Measurements from ENCODE around the gene HOXD9. TPM values are rescaled to one million over a fixed set of nuclear protein-coding genes. Genes with fewer than 3 reads are reported as not detected.

The HOXD9 gene
- polyA plus RNA-seq, 1 donor from 2014 or later = not detected

DNA sequence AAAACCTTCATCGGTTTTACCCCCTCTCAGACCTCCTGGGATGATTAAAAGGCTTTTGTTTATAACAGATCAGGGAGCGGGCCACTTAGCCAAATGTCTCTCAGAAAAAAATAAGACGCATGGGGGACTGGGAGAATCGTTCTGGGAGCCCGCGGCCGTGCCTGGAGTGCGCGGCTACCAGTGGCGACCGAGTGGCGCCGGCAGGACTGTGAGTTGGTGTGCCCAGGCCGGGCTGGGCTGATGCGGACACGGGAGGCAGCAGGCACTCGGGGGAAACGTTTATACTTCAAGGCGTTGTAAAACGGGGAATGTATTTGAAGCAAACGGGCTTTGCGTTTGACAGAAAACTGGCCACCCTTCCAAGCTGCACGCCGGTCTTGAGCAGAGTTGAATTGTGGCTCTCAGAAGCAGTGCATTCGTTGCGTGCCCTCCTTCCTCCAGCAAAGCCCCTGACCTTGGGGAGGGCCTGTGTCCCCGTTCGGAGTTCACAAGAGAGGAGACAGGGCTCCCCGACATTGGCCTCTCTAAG, 10.6 kb upstream of the HOXD9 start:
- no peak overlapping the region for H3K4me3 ChIP-seq (ENCODE audit: low read length)
- peaks cover 96% of the 10 kb centered on the region for H3K27me3 ChIP-seq (ENCODE audit: insufficient read depth, low read depth, low read length)
- no peak overlapping the region for H3K9ac ChIP-seq (ENCODE audit: low read length)
- no peaks in the 10 kb centered on the region for H4K20me1 ChIP-seq (ENCODE audit: insufficient read depth)
- H2AFZ ChIP-seq (ENCODE audit: low read depth, low read length) = no peak overlapping the region
- no peaks in the 10 kb centered on the region for H3K9me2 ChIP-seq (ENCODE audit: insufficient read depth, low read length)
- no peak overlapping the region for H3K27ac ChIP-seq (ENCODE audit: low read length)
- no peaks in the 10 kb centered on the region for H3K36me3 ChIP-seq (ENCODE audit: insufficient read depth, low read length)
- H3K79me2 ChIP-seq (replicated peaks; ENCODE audit: insufficient read depth, low read length) = no peaks in the 10 kb centered on the region
- peaks cover 21% of the 10 kb centered on the region for H3K9me3 ChIP-seq (ENCODE audit: low read length)
- TF ChIP-seq RAD21 (conservative IDR thresholded peaks at IDR 0.05) (no peak), SMC3 (conservative IDR thresholded peaks at IDR 0.05; ENCODE audit: poor library complexity) (no peak), EP300 (conservative IDR thresholded peaks at IDR 0.05; ENCODE audit: poor library complexity, severe bottlenecking) (no peak), POLR2AphosphoS5 (IDR thresholded peaks at IDR 0.05) (no peak), TAF1 (IDR thresholded peaks at IDR 0.05; ENCODE audit: low read depth) (no peak), MXI1 (conservative IDR thresholded peaks at IDR 0.05; ENCODE audit: poor library complexity, severe bottlenecking) (no peak), EZH2 (IDR thresholded peaks at IDR 0.05; ENCODE audit: borderline replicate concordance, insufficient read depth, low read length, poor library complexity, severe bottlenecking) (no peak)
- TF ChIP-seq, protein P1, sequence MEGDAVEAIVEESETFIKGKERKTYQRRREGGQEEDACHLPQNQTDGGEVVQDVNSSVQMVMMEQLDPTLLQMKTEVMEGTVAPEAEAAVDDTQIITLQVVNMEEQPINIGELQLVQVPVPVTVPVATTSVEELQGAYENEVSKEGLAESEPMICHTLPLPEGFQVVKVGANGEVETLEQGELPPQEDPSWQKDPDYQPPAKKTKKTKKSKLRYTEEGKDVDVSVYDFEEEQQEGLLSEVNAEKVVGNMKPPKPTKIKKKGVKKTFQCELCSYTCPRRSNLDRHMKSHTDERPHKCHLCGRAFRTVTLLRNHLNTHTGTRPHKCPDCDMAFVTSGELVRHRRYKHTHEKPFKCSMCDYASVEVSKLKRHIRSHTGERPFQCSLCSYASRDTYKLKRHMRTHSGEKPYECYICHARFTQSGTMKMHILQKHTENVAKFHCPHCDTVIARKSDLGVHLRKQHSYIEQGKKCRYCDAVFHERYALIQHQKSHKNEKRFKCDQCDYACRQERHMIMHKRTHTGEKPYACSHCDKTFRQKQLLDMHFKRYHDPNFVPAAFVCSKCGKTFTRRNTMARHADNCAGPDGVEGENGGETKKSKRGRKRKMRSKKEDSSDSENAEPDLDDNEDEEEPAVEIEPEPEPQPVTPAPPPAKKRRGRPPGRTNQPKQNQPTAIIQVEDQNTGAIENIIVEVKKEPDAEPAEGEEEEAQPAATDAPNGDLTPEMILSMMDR (IDR thresholded peaks at IDR 0.05; ENCODE audit: poor library complexity, severe bottlenecking) = no peak
- TF ChIP-seq, protein P2, sequence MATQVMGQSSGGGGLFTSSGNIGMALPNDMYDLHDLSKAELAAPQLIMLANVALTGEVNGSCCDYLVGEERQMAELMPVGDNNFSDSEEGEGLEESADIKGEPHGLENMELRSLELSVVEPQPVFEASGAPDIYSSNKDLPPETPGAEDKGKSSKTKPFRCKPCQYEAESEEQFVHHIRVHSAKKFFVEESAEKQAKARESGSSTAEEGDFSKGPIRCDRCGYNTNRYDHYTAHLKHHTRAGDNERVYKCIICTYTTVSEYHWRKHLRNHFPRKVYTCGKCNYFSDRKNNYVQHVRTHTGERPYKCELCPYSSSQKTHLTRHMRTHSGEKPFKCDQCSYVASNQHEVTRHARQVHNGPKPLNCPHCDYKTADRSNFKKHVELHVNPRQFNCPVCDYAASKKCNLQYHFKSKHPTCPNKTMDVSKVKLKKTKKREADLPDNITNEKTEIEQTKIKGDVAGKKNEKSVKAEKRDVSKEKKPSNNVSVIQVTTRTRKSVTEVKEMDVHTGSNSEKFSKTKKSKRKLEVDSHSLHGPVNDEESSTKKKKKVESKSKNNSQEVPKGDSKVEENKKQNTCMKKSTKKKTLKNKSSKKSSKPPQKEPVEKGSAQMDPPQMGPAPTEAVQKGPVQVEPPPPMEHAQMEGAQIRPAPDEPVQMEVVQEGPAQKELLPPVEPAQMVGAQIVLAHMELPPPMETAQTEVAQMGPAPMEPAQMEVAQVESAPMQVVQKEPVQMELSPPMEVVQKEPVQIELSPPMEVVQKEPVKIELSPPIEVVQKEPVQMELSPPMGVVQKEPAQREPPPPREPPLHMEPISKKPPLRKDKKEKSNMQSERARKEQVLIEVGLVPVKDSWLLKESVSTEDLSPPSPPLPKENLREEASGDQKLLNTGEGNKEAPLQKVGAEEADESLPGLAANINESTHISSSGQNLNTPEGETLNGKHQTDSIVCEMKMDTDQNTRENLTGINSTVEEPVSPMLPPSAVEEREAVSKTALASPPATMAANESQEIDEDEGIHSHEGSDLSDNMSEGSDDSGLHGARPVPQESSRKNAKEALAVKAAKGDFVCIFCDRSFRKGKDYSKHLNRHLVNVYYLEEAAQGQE (IDR thresholded peaks at IDR 0.05; ENCODE audit: borderline replicate concordance) = no peak
- no peaks in the 10 kb centered on the region for H3F3A ChIP-seq (ENCODE audit: insufficient read depth, low read length, poor library complexity, severe bottlenecking)
- H3K4me2 ChIP-seq (ENCODE audit: low read length) = no peak overlapping the region

DNA sequence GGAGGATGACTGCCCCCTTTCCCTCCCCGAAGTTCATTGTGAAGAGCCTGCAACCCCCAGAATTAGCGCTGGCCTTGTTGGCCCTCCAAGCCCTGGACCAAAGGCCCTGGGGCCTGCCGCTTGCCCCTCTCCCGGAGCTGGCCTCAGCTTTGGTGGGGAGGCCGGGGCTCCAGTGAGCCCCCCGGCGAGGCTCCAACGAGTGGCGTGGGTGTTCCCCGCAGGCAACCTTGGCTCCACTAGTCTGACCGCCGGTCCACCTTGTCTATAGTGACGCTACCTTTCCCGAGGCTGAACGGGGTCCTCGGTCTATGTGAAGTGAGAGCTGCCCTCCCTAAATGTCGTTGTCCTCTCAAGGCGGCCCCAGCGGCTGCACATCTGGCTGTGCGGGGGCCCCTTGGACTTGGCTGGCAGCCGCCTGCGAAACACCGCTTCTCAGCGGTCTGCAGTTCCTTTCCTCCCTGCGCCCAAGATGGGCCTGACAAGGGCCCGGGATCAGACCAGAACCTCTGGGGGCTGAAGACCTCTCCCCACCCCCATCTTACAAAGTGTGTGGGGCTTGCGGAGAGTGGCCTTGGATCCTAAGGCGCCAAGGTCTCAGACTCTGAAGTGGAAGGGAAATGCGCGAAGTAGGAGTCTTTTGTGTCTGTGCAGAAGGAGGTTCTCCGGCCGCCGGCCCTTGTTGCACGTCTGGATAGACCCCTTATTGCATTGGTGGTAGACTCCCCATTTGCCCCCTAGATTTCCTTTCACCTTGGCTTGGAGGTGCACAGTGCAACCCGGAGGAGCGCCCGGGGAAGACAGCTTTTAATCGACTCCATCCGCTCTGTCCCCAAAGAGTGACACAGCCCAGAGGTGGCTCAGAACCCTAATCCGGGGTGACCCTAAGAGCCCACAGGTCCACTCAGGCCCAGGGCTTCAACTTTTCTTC, 9.9 kb upstream of the HOXD9 start:
- peaks cover 98% of the 10 kb centered on the region for H3K27me3 ChIP-seq (ENCODE audit: insufficient read depth, low read depth, low read length)
- H3K27ac ChIP-seq (ENCODE audit: low read length) = no peak overlapping the region
- no peaks in the 10 kb centered on the region for H3K9me2 ChIP-seq (ENCODE audit: insufficient read depth, low read length)

More for the DNA sequence above, 9.9 kb upstream of the HOXD9 start:
- H3K79me2 ChIP-seq (replicated peaks; ENCODE audit: insufficient read depth, low read length) = no peaks in the 10 kb centered on the region
- no peaks in the 10 kb centered on the region for H3K36me3 ChIP-seq (ENCODE audit: insufficient read depth, low read length)
- no peak overlapping the region for H3K4me2 ChIP-seq (ENCODE audit: low read length)
- no peak overlapping the region for H2AFZ ChIP-seq (ENCODE audit: low read depth, low read length)
- no peaks in the 10 kb centered on the region for H4K20me1 ChIP-seq (ENCODE audit: insufficient read depth)
- TF ChIP-seq RAD21 (conservative IDR thresholded peaks at IDR 0.05) = no peak
- TF ChIP-seq TAF1 (IDR thresholded peaks at IDR 0.05; ENCODE audit: low read depth) = no peak
- no peak for TF ChIP-seq POLR2AphosphoS5 (IDR thresholded peaks at IDR 0.05)
- no peak overlapping the region for H3K4me3 ChIP-seq (ENCODE audit: low read length)
- H3K9me3 ChIP-seq (ENCODE audit: low read length) = peaks cover 29% of the 10 kb centered on the region
- no peak overlapping the region for H3K9ac ChIP-seq (ENCODE audit: low read length)
- H3F3A ChIP-seq (ENCODE audit: insufficient read depth, low read length, poor library complexity, severe bottlenecking) = no peaks in the 10 kb centered on the region

Data from neural cell (in vitro differentiated cells).